ENCODE data around the gene GULP1.

- no peak for TF ChIP-seq POLR2AphosphoS5 (IDR thresholded peaks at IDR 0.05)
- TF ChIP-seq CTCF (IDR thresholded peaks at IDR 0.05 in 8 of 11, conservative IDR thresholded peaks at IDR 0.05 in 3 of 11): no peak
Observed at GRCh38 chr2:188360485-188361263, 69.0 kb downstream of the GULP1 start.

Measured in spleen (tissue), 7 donors.